B cell (primary cell): Measurements from ENCODE around the gene NRF1. TPM values are rescaled to one million over a fixed set of nuclear protein-coding genes. Genes with fewer than 3 reads are reported as not detected.
"Not testable (repeated sequence)": the region's sequence is repeated elsewhere in the genome, so short reads cannot be mapped to it uniquely, and the experiment has no call there.

Experiments
- ATAC-seq: fragments of 200-7000 bp; cut with Tn5 transposase; one replicate; pipeline ENCODE4 v1.10.0; 2021; ENCODE audit warnings: low read depth, mild to moderate bottlenecking, moderate number of reproducible peaks, moderate library complexity
- CTCF ChIA-PET: fragments of 350-600 bp; sonication (Branson Sonifier 250); formaldehyde crosslinking; loops from one replicate; lab custom pipeline; 2021; ENCODE audit warnings: antibody characterized with exemption, inconsistent platforms; lab: Charles Lee
- POLR2A ChIA-PET: fragments of 350-600 bp; sonication (Branson Sonifier 250); formaldehyde crosslinking; loops from one replicate; lab custom pipeline; 2021; ENCODE audit warnings: antibody characterized with exemption; lab: Charles Lee
- DNase-seq: peaks from one replicate; pipeline ENCODE4 v3.0.0; 2013
- H2AFZ ChIP-seq: 2 replicates; pipeline ENCODE4 v1.6.1; 2012; ENCODE audit warnings: mild to moderate bottlenecking, low read depth, low read length; ENCODE audit not compliant: insufficient read depth, poor library complexity, severe bottlenecking
- H3K27ac ChIP-seq, 2 donors: 1 replicate in 1 of 2; 2 replicates in 1 of 2; pipeline ENCODE4 v1.5.1; 2012 to 2013; ENCODE audit warnings: low read length in 2 of 2, mild to moderate bottlenecking in 2 of 2, moderate library complexity in 1 of 2
- H3K27me3 ChIP-seq, 4 experiments: fragments of 200-600 bp in 1 of 4; sonication (generic) in 1 of 4; replicated peaks in 1 of 4; 1 replicate in 2 of 4; 2 replicates in 2 of 4; pipeline versions ENCODE4 v1.6.1 to v1.7.0; 2013 to 2016; ENCODE audit warnings: low read length in 3 of 4, mild to moderate bottlenecking in 2 of 4, mixed read lengths in 1 of 4, moderate library complexity in 1 of 4; ENCODE audit not compliant: insufficient read depth in 4 of 4, control insufficient read depth in 3 of 4; ENCODE audit errors: control extremely low read depth in 1 of 4
- H3K36me3 ChIP-seq, 2 experiments: replicated peaks in 1 of 2; 1 replicate in 1 of 2; 2 replicates in 1 of 2; pipeline versions ENCODE4 v1.6.1 to v1.7.1; 2013; ENCODE audit warnings: low read length in 1 of 2; ENCODE audit not compliant: insufficient read depth in 2 of 2, control insufficient read depth in 1 of 2; ENCODE audit errors: control extremely low read depth in 1 of 2, extremely low read depth in 1 of 2
- H3K4me1 ChIP-seq, 2 donors: fragments of 200-600 bp in 1 of 2; sonication (generic) in 1 of 2; 1 replicate in 1 of 2; 2 replicates in 1 of 2; pipeline versions ENCODE4 v1.5.1 to v1.6.1; 2013 to 2017; ENCODE audit warnings: low read length in 2 of 2; ENCODE audit not compliant: control insufficient read depth in 2 of 2, insufficient read depth in 2 of 2
- H3K4me2 ChIP-seq: replicated peaks from 2 replicates; pipeline ENCODE3; 2012; ENCODE audit warnings: mild to moderate bottlenecking, low read depth, low read length; ENCODE audit not compliant: poor library complexity, severe bottlenecking
- H3K4me3 ChIP-seq, 5 experiments: fragments of 200-600 bp in 1 of 5; sonication (generic) in 1 of 5; 1 replicate in 3 of 5; 2 replicates in 2 of 5; pipeline versions ENCODE4 v1.5.1 to v1.7.0; 2011 to 2016; ENCODE audit warnings: low read length in 4 of 5, mild to moderate bottlenecking in 4 of 5, low read depth in 2 of 5, control low read depth in 1 of 5, moderate library complexity in 1 of 5; ENCODE audit not compliant: insufficient read depth in 1 of 5; ENCODE audit errors: control extremely low read depth in 1 of 5, extremely low read depth in 1 of 5
- H3K79me2 ChIP-seq: fragments of 200-600 bp; sonication (generic); one replicate; pipeline ENCODE4 v1.6.0; 2016; ENCODE audit warnings: low read length; ENCODE audit not compliant: control insufficient read depth, insufficient read depth
- H3K9ac ChIP-seq: fragments of 200-600 bp; sonication (generic); 2 replicates; pipeline ENCODE4 v1.6.1; 2017; ENCODE audit warnings: mild to moderate bottlenecking, low read length, moderate library complexity
- H3K9me3 ChIP-seq, 3 donors: one replicate each; pipeline versions ENCODE4 v1.6.1 to v1.7.1; 2013; ENCODE audit warnings: low read length in 2 of 3; ENCODE audit not compliant: control insufficient read depth in 2 of 3, insufficient read depth in 1 of 3; ENCODE audit errors: control extremely low read depth in 1 of 3
- H4K20me1 ChIP-seq: 2 replicates; pipeline ENCODE4 v1.6.0; 2012; ENCODE audit warnings: mild to moderate bottlenecking, low read length; ENCODE audit not compliant: insufficient read depth, control insufficient read depth, poor library complexity, severe bottlenecking
- H3K27ac Mint-ChIP-seq: one replicate; pipeline ENCODE4 v1.8.0; 2021; ENCODE audit warnings: mixed read lengths
- H3K27me3 Mint-ChIP-seq: one replicate; pipeline ENCODE4 v1.8.0; 2021; ENCODE audit warnings: mixed read lengths
- H3K4me1 Mint-ChIP-seq: one replicate; pipeline ENCODE4 v1.8.0; 2021; ENCODE audit warnings: mixed read lengths
- H3K4me3 Mint-ChIP-seq: one replicate; pipeline ENCODE4 v1.8.0; 2021; ENCODE audit warnings: mixed read lengths
- H3K9me3 Mint-ChIP-seq: one replicate; pipeline ENCODE4 v1.8.0; 2022; ENCODE audit warnings: mixed read lengths; ENCODE audit not compliant: insufficient read depth
- EZH2 ChIP-seq: IDR thresholded peaks from 2 replicates; pipeline ENCODE4 v1.6.1; 2012; ENCODE audit warnings: borderline replicate concordance, low read depth, mild to moderate bottlenecking, moderate library complexity, low read length; ENCODE audit not compliant: insufficient read depth, poor library complexity, severe bottlenecking
- WGBS: methylation state at CpG from one replicate; pipeline ENCODE4 v1.1.5; 2013; ENCODE audit warnings: missing lambda C conversion rate; ENCODE audit not compliant: insufficient coverage; 5-methylcytosine and 5-hydroxymethylcytosine counted together
- intact Hi-C: fragments of 100-400 bp; cut with micrococcal nuclease; formaldehyde crosslinking; loops from one replicate; pipeline ENCODE4 v1.10.0; 2022
- polyA plus RNA-seq: library from polyadenylated mRNA; depleted of rRNA; stranded (reverse); fragments of >200 nt; gene quantifications from 2 replicates; pipeline ENCODE4 v1.2.3, GENCODE V29; 2012
- total RNA-seq, 2 donors: library from RNA; stranded (reverse); fragments of 120-200 nt in 1 of 2; gene quantifications; 1 replicate in 1 of 2; 2 replicates in 1 of 2; pipeline versions ENCODE4 v1.2.3 to v1.2.4, GENCODE V29; 2013 to 2022
- TF ChIP-seq, protein P1 (sequence below): fragments of 200-600 bp; IDR thresholded peaks from one replicate; pipeline ENCODE4 v1.8.0; 2022; ENCODE audit warnings: antibody characterized with exemption, mild to moderate bottlenecking

NRF1 gene
- total and polyA plus RNA-seq, 2 donors (not counting 1 experiment from before 2014, with no cell fraction given): 19.6 to 53.0 TPM

- Mint-ChIP-seq H3K9me3 (peaks cover 5% of the 10 kb centered on the region), H3K4me3 (no peak overlapping the region), H3K27me3 (no peaks in the 10 kb centered on the region), H3K4me1 (no peaks in the 10 kb centered on the region), H3K27ac (no peak overlapping the region)
- Histone ChIP-seq H4K20me1 (no peaks in the 10 kb centered on the region), H3K9ac (no peak overlapping the region), H2AFZ (no peak overlapping the region), H3K4me1 (no peaks in the 10 kb centered on the region), H3K9me3 (peaks cover 0 to 9% (median 0%) of the 10 kb centered on the region in 3 donors), H3K4me2 (no peak overlapping the region), H3K4me3 (no peak overlapping the region), H3K27ac (no peak overlapping the region), H3K27me3 (no peaks in the 10 kb centered on the region), H3K36me3 (peaks cover 0 to 33% of the 10 kb centered on the region in 2 experiments), H3K79me2 (peaks cover 11% of the 10 kb centered on the region)
- ChIA-PET POLR2A (no interaction called here), CTCF (no interaction called here)
- no peak for ATAC-seq
- DNase-seq: no peak
- TF ChIP-seq, protein P1, sequence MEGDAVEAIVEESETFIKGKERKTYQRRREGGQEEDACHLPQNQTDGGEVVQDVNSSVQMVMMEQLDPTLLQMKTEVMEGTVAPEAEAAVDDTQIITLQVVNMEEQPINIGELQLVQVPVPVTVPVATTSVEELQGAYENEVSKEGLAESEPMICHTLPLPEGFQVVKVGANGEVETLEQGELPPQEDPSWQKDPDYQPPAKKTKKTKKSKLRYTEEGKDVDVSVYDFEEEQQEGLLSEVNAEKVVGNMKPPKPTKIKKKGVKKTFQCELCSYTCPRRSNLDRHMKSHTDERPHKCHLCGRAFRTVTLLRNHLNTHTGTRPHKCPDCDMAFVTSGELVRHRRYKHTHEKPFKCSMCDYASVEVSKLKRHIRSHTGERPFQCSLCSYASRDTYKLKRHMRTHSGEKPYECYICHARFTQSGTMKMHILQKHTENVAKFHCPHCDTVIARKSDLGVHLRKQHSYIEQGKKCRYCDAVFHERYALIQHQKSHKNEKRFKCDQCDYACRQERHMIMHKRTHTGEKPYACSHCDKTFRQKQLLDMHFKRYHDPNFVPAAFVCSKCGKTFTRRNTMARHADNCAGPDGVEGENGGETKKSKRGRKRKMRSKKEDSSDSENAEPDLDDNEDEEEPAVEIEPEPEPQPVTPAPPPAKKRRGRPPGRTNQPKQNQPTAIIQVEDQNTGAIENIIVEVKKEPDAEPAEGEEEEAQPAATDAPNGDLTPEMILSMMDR: no peak
- TF ChIP-seq EZH2: no peak
- intact Hi-C loops: no loop called here
These were observed 59.1 kb downstream of the NRF1 start for GRCh38 chr7:129670656-129671055.

DNA sequence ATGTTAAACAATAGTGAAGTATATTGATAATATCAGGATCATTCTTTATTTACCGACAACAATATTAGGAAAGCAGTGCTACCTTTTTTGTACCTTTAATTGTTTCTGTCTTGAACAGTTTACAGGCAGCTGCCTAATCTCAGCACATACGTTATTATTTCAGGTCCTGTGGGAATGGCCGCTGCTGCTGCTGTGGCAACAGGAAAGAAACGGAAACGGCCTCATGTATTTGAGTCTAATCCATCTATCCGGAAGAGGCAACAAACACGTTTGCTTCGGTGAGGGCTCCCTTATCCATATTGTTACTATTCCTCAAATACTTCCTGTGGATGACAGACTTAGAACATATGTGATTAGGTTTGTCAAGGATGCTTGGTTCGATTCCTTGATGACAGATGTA, 59.7 kb downstream of the NRF1 start:
- whole genome bisulfite sequencing: 89% methylated on average over 3 of the region's 9 CpGs
- intact Hi-C loops: no loop called here
- H3K27me3 ChIP-seq: no peaks in the 10 kb centered on the region

GRCh38 chr7:129674475-129674874, 63.0 kb downstream of the NRF1 start:
- CTCF ChIA-PET: interaction anchor here (0.7 to 0.9 kb wide), 2 partner anchors 9 to 310 kb away, joined by 3 to 4 read pairs; no protein-coding TSS in a partner anchor
- H3K4me3 Mint-ChIP-seq, intact Hi-C loops, DNase-seq, H3K27ac ChIP-seq, H3K27ac Mint-ChIP-seq, H3K79me2 ChIP-seq, H3K27me3 ChIP-seq, H3K9ac ChIP-seq, H3K9me3 Mint-ChIP-seq, H3K4me2 ChIP-seq, ATAC-seq, H3K27me3 Mint-ChIP-seq, H3K4me3 ChIP-seq, H2AFZ ChIP-seq, H3K4me1 ChIP-seq, H3K9me3 ChIP-seq, H4K20me1 ChIP-seq, POLR2A ChIA-PET, H3K4me1 Mint-ChIP-seq: not testable (repeated sequence)
- no CpG with 5 or more reads among the region's 4 CpGs for WGBS
- H3K36me3 ChIP-seq: peaks cover 0 to 47% of the 10 kb centered on the region in 2 experiments

More for the DNA sequence above, 59.7 kb downstream of the NRF1 start:
- peaks cover 0 to 33% of the 10 kb centered on the region in 2 experiments for H3K36me3 ChIP-seq
- no peaks in the 10 kb centered on the region for H3K27me3 Mint-ChIP-seq
- no peaks in the 10 kb centered on the region for H4K20me1 ChIP-seq
- H2AFZ ChIP-seq: no peak overlapping the region
- TF ChIP-seq EZH2: no peak
- TF ChIP-seq, protein P1: no peak
- CTCF ChIA-PET: no interaction called here
- H3K9me3 Mint-ChIP-seq: peaks cover 5% of the 10 kb centered on the region
- no peak overlapping the region for H3K4me3 ChIP-seq
- H3K4me2 ChIP-seq: no peak overlapping the region
- H3K4me1 ChIP-seq: no peaks in the 10 kb centered on the region
- H3K9me3 ChIP-seq: peaks cover 0 to 9% (median 0%) of the 10 kb centered on the region in 3 donors
- H3K27ac Mint-ChIP-seq: no peak overlapping the region
- ATAC-seq: no peak
- H3K4me3 Mint-ChIP-seq: no peak overlapping the region
- POLR2A ChIA-PET: no interaction called here
- DNase-seq: no peak
- peaks cover 10% of the 10 kb centered on the region for H3K79me2 ChIP-seq
- no peaks in the 10 kb centered on the region for H3K4me1 Mint-ChIP-seq
- H3K27ac ChIP-seq: no peak overlapping the region
- H3K9ac ChIP-seq: no peak overlapping the region
